ENCODE results near the gene KRT72. TPM values are rescaled to one million over a fixed set of nuclear protein-coding genes. Genes with fewer than 3 reads are reported as not detected.

The KRT72 gene
- total and polyA plus RNA-seq, 4 donors = not detected

GRCh38 chr12:52582486-52582885, 18.8 kb downstream of the KRT72 start:
- Histone ChIP-seq H3K4me3 (ENCODE audit: low read depth in 1 of 3, low read length in 3 of 3) (no peak overlapping the region), H3K27me3 (ENCODE audit: control insufficient read depth in 4 of 4, insufficient read depth in 4 of 4, low read length in 3 of 4) (no peaks in the 10 kb centered on the region), H3K27ac (ENCODE audit: low read depth in 1 of 2, low read length in 2 of 2) (no peak overlapping the region), H3K4me1 (ENCODE audit: control insufficient read depth in 4 of 4, insufficient read depth in 4 of 4, low read length in 3 of 4) (peaks cover 0 to 11% (median 4%) of the 10 kb centered on the region in 4 donors), H3K36me3 (ENCODE audit: control insufficient read depth in 4 of 4, insufficient read depth in 3 of 4, low read depth in 1 of 4, low read length in 3 of 4) (no peaks in the 10 kb centered on the region), H3K9me3 (ENCODE audit: control insufficient read depth in 4 of 4, low read length in 3 of 4) (no peaks in the 10 kb centered on the region), H3K9ac (ENCODE audit: low read depth in 1 of 2, low read length in 2 of 2) (no peak overlapping the region)
- no peak for TF ChIP-seq FOXA2 (IDR thresholded peaks at IDR 0.05)
- TF ChIP-seq TAF1 (conservative IDR thresholded peaks at IDR 0.05) = no peak
- no peak for TF ChIP-seq NR2F2 (IDR thresholded peaks at IDR 0.05)
- TF ChIP-seq REST (IDR thresholded peaks at IDR 0.05) = no peak
- TF ChIP-seq RAD21 (IDR thresholded peaks at IDR 0.05) = no peak
- no peak for TF ChIP-seq JUND (IDR thresholded peaks at IDR 0.05)
- no peak for TF ChIP-seq ATF3 (IDR thresholded peaks at IDR 0.05)
- TF ChIP-seq SP1 (IDR thresholded peaks at IDR 0.05) = no peak
- no peak for TF ChIP-seq FOXA1 (IDR thresholded peaks at IDR 0.05)
- TF ChIP-seq YY1 (IDR thresholded peaks at IDR 0.05) = no peak
- TF ChIP-seq HNF4G (IDR thresholded peaks at IDR 0.05) = no peak
- DNase-seq (ENCODE audit: low spot score) = no peak
- 83% methylated on average over 2 of the region's 2 CpGs for WGBS

- H3K27me3 ChIP-seq (ENCODE audit: control insufficient read depth in 4 of 4, insufficient read depth in 4 of 4, low read length in 3 of 4) = no peaks in the 10 kb centered on the region
- peaks cover 0 to 11% (median 4%) of the 10 kb centered on the region in 4 donors for H3K4me1 ChIP-seq (ENCODE audit: control insufficient read depth in 4 of 4, insufficient read depth in 4 of 4, low read length in 3 of 4)
- no peaks in the 10 kb centered on the region for H3K36me3 ChIP-seq (ENCODE audit: control insufficient read depth in 4 of 4, insufficient read depth in 3 of 4, low read depth in 1 of 4, low read length in 3 of 4)
- H3K9ac ChIP-seq (ENCODE audit: low read depth in 1 of 2, low read length in 2 of 2) = no peak overlapping the region
- DNase-seq (ENCODE audit: low spot score) = no peak
- no peaks in the 10 kb centered on the region for H3K9me3 ChIP-seq (ENCODE audit: control insufficient read depth in 4 of 4, low read length in 3 of 4)
- H3K27ac ChIP-seq (ENCODE audit: low read depth in 1 of 2, low read length in 2 of 2) = no peak overlapping the region
- TF ChIP-seq HNF4G (IDR thresholded peaks at IDR 0.05) (no peak), GABPA (IDR thresholded peaks at IDR 0.05 in 1 of 2, conservative IDR thresholded peaks at IDR 0.05 in 1 of 2) (no peak), MAX (IDR thresholded peaks at IDR 0.05) (no peak), YY1 (IDR thresholded peaks at IDR 0.05) (no peak), CTCF (IDR thresholded peaks at IDR 0.05; ENCODE audit: low read depth, low read length, missing input control) (no peak), RXRA (IDR thresholded peaks at IDR 0.05) (no peak), ATF3 (IDR thresholded peaks at IDR 0.05) (no peak), FOXA1 (IDR thresholded peaks at IDR 0.05) (no peak)
- 59% methylated on average over 6 of the region's 6 CpGs for WGBS
- no peak overlapping the region for H3K4me3 ChIP-seq (ENCODE audit: low read depth in 1 of 3, low read length in 3 of 3)
Observed at GRCh38 chr12:52581481-52581880, 19.8 kb downstream of the KRT72 start.

All from liver (tissue), 9 donors.